ENCODE measurements around the gene YPEL3.

Gene YPEL3

GRCh38 chr16:30070490-30070889, 25.5 kb downstream of the YPEL3 start:
- no peak for DNase-seq

- peak in 20 of 58 donors; percentile 6 to 53 (median 32) for DNase-seq
These were observed 26.2 kb downstream of the YPEL3 start for GRCh38 chr16:30069611-30070462.

GRCh38 chr16:30068750-30069610, 27.0 kb downstream of the YPEL3 start:
- peak in 3 of 58 donors; percentile 15 to 30 (median 22) for DNase-seq

GRCh38 chr16:30068333-30068732, 27.7 kb downstream of the YPEL3 start:
- no peak for DNase-seq

- no peak for DNase-seq
These were observed 28.5 kb downstream of the YPEL3 start for GRCh38 chr16:30067584-30067916.

- DNase-seq: peak in 18 of 58 donors; percentile 7 to 59 (median 26)
These were observed 29.0 kb downstream of the YPEL3 start for GRCh38 chr16:30066761-30067583.

GRCh38 chr16:30065943-30066760, 29.9 kb downstream of the YPEL3 start:
- peak in 11 of 58 donors; percentile 41 to 79 (median 55) for DNase-seq

GRCh38 chr16:30065102-30065942, 30.7 kb downstream of the YPEL3 start, which contains the start of gene ALDOA:
ALDOA (plus strand) TSS chr16:30065760; CDS start chr16:30066898, 1,138 bp downstream.
- peak; percentile 81 to 100 (median 97) for DNase-seq

- peak in 6 of 58 donors; percentile 51 to 77 (median 70) for DNase-seq
These were observed 31.3 kb downstream of the YPEL3 start for GRCh38 chr16:30064729-30065101.

GRCh38 chr16:30063893-30064728, 31.9 kb downstream of the YPEL3 start:
- peak in 57 of 58 donors; percentile 18 to 91 (median 75) for DNase-seq

GRCh38 chr16:30063278-30063892, 32.6 kb downstream of the YPEL3 start:
- peak in 2 of 58 donors; percentile 46 to 62 for DNase-seq

GRCh38 chr16:30060836-30061554, 35.0 kb downstream of the YPEL3 start:
- DNase-seq: no peak

GRCh38 chr16:30060346-30060745, 35.7 kb downstream of the YPEL3 start:
- DNase-seq: no peak

- peak in 2 of 58 donors; percentile 12 to 19 for DNase-seq
These were observed 41.0 kb downstream of the YPEL3 start for GRCh38 chr16:30054959-30055553.

- no peak for DNase-seq
These were observed 41.6 kb downstream of the YPEL3 start for GRCh38 chr16:30054451-30054850.

- peak in 4 of 58 donors; percentile 11 to 43 (median 23) for DNase-seq
These were observed 42.5 kb downstream of the YPEL3 start for GRCh38 chr16:30053376-30054015.

Data from anterior cingulate cortex (tissue), 58 donors.